GM21576 (cell line): ENCODE results near the gene BBX.
A peak's percentile ranks its signal among the peaks of the same experiment; 100 is the strongest.

Source experiments
- ATAC-seq: cut with Tn5 transposase; IDR thresholded peaks from one replicate; pipeline ENCODE4 v1.9.1; 2021; ENCODE audit warnings: mild to moderate bottlenecking, moderate library complexity; ENCODE audit not compliant: unreplicated experiment

The BBX gene

DNA sequence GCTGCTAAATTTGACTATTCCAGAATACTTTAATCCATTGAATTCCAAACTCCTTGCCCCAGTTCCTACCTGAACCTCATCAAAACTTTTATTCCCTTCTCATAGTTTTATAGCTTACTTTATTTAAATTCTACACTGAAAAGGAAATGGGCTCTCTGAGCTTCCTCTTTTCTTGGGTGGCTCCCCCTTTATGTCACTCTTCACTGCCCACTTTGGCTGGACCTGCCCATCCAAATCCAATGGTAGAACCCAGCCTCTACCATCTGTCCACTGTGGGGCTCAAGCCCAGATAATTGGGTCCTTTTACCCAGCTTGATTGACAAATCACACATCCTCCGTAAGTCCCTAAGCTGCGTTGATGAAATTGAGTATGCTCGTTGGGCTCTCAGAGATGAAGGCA is 216.5 kb downstream of the BBX start:
- ATAC-seq, result no peak

GRCh38 chr3:107740992-107741896 is 218.5 kb downstream of the BBX start:
- no peak for ATAC-seq

- ATAC-seq, result no peak
These were observed 222.6 kb downstream of the BBX start for GRCh38 chr3:107745354-107745753.

DNA sequence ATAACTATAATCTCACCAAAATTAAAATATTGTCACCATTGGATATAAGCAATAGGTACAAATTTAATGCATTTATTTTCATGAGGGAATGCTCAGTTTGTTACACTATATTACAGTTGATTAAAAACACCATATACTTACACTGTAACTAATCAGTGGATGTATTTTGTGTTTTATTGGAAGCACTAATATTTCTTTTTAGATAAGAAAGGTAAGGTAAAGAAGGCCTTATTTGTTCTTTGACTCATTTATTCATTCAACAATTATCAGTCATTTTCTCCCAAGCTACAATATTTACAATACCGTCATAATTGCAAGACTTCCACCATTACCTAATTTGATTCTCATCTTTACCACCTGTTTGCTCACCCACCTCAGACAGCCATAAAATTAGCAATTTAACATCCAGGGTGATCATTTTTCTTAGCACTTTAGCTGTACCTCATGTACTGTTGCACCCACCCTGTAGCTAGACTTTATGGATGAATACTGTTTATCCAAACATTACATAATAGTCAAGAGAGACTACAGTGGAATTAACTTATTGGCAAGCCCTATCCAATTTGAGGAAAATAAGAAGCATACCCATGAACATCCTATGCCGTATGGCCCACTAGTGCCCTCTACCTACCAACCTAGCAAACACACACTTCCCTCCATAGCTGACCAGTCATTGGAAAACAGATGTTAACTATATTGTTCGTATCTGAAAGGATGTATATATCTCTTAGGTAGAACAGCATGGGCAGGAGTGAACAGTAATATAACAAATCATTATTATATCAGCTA is 229.6 kb downstream of the BBX start:
- peak; percentile 50 for ATAC-seq

- no peak for ATAC-seq
These were observed 230.7 kb downstream of the BBX start for GRCh38 chr3:107753494-107753893.

DNA sequence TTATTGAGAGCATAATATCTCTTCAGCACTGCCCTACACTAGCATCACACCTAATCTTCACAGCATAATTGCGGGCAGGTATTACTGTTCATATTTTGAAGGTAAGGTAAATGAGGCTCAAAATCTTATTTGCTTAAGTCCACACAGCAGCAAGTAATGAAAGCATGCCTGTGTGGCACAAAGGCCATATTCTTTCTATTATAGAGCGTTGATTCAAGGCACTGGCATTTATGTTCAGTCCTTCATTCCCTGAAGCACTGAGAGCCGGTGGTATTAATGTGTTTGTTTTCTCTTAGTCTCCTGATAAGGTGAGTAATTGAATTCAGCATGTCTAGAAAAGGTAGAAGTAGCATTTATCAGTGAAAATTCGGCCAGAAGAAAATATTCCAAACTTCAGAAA is 231.2 kb downstream of the BBX start:
- ATAC-seq, result no peak

DNA sequence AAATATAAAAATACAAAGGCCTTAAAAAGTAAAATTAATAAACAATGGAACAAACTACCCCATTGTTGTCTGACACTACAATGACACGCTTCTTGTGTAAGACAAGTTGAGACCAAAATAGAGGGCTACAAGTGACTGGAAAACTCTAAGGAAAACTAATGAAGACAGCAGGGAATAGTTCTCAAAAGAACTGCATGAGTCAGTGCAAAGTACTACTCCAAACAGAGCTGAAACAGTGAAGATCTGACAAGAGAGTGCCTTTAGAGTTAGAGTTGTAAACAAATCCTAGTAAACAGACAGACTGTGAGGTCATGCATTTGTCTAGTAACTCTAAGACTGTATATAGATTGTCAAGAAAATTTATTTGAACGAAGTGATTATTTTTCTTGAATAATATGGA is 233.9 kb downstream of the BBX start:
- ATAC-seq, result no peak

DNA sequence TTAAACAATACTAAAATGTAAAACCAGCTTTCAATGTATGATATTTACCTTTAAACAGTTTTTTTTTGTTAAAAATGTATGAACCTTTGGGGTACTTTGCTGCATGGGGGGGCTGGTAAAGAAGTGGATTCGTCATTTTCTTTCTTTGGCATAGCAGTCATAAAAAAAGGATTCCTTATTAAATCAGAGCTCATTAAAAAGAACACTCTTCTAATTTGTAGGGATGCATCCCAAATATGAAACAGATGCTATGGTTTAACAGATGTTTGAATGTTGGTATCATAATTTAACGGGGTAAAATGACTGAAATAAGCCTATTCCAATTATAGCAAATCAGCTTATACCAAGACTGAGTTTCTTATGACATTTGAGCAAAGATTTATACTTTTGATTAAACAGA is 234.4 kb downstream of the BBX start:
- no peak for ATAC-seq

- no peak for ATAC-seq
These were observed 237.4 kb downstream of the BBX start for GRCh38 chr3:107760144-107760543.

DNA sequence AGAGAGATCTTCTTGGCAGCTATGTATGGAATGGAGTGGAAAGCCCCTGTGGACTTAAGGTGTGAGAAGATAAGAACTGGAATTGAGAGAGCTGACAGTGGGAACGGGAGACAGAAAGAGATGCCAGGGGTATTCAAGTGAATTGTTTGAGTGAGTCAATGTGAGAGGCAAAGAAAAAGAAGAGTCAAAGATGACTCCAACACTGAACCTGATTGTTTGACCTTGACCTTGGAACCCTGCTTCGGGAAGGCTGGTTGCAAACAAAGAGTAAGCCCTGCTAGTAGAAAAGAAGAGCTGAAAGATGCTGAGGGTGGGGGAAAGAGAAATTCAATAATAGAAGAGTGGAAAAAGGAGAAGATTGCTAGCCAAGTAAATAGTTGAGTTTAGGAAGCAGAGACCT is 238.6 kb downstream of the BBX start:
- ATAC-seq, result no peak

- ATAC-seq, result no peak
These were observed 242.8 kb downstream of the BBX start for GRCh38 chr3:107765524-107765923.

GRCh38 chr3:107767897-107768605 is 245.3 kb downstream of the BBX start:
- ATAC-seq, result no peak

DNA sequence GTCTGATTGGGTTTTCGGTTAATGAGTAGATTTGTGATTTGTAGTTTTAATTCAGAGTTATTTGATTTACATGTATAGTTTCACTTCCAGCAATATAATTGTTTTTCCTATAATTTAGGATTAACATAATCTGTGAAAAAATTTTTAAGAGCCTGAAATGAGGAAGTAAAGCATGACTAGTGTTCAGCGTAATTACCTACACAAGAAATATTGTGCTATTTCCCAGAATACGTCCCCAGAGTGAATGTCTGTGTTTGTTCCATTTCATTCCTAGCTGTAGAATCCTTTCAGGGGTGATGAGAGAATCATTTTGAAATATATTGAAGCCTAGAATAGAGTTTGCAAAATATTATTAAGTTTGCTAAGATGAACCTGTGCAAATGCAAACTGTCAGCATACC is 247.1 kb downstream of the BBX start:
- no peak for ATAC-seq

DNA sequence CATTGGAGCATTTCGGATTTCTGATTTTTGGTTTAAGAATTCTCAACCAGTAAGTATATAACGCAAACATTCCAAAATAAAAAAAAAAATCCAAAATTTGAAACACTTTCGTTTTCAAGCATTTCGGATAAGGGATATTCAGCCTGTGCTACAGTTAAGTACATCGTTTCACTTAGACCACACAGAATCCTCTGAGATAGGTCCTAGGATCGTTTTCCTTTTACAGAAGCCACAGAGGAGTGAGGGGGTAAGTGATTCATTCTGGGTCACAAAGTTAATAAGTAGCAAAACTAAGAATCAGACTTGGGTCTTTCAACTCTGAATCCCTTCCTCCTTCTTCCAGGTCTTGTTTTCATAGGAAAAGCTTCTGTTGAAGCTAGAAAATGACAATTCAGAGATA is 249.3 kb downstream of the BBX start:
- no peak for ATAC-seq

- ATAC-seq, result no peak
These were observed 253.2 kb downstream of the BBX start for GRCh38 chr3:107775974-107776373.

DNA sequence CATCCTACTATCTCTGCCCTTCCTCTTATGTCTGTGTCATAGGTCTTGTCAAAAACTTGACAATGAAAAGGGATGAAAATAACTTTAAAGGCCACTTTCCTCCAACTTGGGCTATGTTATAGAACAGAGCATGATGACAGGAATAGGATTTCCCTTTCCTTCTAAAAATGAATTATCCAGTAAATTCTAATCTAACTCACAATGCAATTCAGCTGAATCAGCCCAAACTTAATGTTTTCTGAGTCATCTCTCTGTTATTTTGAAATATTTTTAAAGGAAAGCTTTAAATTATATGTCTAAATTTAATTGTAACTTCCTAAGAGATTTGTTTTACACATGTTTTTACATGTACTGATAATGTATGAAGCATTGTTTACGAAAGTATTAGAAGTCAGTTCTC is 258.5 kb downstream of the BBX start:
- no peak for ATAC-seq

DNA sequence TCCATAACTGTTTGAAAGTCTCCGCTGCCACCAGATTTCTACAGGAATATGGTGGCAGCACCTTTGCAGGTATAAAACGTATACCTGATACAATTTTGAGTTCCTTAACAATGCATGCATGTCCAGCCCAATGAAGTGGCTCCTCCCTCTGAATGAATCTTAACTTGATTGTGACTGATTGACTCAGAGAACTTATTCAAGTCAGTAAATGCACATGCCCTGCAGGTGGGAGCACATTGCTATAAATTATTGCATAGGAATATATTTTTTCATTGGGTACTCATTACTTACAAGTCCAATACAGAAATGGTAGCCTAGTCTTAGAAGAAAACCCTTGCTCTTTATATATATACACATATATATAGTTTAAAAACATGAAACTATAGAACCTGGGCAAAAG is 259.3 kb downstream of the BBX start:
- ATAC-seq, result no peak

- no peak for ATAC-seq
These were observed 267.9 kb downstream of the BBX start for GRCh38 chr3:107790612-107791011.

- no peak for ATAC-seq
These were observed 268.3 kb downstream of the BBX start for GRCh38 chr3:107791027-107791426.

DNA sequence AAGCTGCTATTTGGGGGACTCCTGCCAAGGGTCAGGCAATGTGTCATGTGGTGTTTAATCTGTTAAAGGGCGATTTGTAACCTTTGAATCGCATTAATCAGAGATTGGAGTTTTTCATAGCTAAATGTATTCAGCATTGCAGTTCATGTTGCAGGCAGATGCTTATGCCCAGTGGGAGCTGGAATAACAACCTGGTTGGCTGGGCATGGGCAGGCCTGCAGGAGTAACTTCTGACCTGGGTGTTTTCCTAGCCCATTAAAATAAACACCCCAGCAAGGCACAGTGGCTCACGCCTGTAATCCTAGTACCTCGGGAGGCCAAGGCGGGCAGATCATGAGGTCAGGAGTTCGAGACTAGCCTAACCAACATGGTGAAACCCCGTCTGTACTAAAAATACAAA is 268.7 kb downstream of the BBX start:
- ATAC-seq, result no peak

DNA sequence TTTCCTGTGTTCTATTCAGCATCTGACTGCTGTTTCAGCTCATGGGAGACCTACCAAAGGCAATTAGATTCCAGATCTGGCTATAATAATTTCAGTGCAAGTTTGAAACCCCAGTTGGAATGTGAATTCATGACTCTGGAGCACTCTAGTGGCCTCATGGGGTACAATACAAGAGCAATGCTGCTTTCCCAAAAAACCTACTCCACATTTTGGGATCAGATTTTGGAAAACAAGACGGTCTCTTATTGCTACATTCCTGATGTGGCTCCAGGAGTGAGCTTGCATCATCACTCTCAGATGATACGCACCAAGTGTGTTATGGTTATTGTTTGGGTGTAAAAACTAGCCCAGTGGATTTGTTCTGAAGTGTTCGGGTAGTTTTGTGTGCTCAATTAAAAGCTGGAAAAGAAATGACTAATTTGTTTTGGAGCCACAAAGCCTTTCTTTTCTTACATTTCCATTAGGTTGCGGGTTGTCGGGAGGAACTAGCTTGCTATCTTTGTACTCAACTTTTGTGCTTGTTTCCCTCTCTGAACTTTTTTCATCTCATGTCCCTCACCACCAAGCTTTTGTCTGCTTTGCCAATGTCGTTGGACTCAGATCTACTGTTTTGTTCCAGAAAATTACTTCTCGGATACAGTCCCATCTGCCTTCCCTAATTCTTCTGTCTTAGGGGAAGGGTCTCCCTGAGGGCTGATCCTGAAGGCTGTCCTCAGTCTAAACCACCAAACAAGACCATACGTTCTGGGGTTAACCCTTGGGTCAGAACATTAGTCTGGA is 272.1 kb downstream of the BBX start:
- ATAC-seq, result no peak
